Activated T-helper 2 cell treated with anti-CD3 and anti-CD28 coated beads, Interferon-gamma antibody, Interleukin-2, Interleukin-4, amounts not matched to agents 10 μg/mL and 5 μg/mL and 100 μg/mL, durations not matched to agents 14 hours and 24 hours and 36 hours (primary cell): ENCODE results near the gene TNFSF15. TPM values are rescaled to one million over a fixed set of nuclear protein-coding genes. Genes with fewer than 3 reads are reported as not detected.

ENCODE experiments used
- DNase-seq: peaks from one replicate; pipeline ENCODE4 v3.0.0; 2021; ENCODE audit warnings: low spot score
- H3K27ac Mint-ChIP-seq: one replicate; pipeline ENCODE4 v1.8.0; 2021; ENCODE audit warnings: mixed read lengths
- H3K27me3 Mint-ChIP-seq: one replicate; pipeline ENCODE4 v1.8.0; 2021; ENCODE audit warnings: low read depth, mixed read lengths
- H3K36me3 Mint-ChIP-seq: one replicate; pipeline ENCODE4 v1.8.0; 2021; ENCODE audit warnings: low read depth, mixed read lengths
- H3K4me1 Mint-ChIP-seq: one replicate; pipeline ENCODE4 v1.8.0; 2021; ENCODE audit warnings: low read depth, mixed read lengths
- H3K4me3 Mint-ChIP-seq: one replicate; pipeline ENCODE4 v1.8.0; 2021; ENCODE audit warnings: low read depth, mild to moderate bottlenecking, moderate library complexity, mixed read lengths
- H3K9me3 Mint-ChIP-seq: one replicate; pipeline ENCODE4 v1.8.0; 2021; ENCODE audit warnings: mixed read lengths
- intact Hi-C: fragments of 100-400 bp; cut with micrococcal nuclease; formaldehyde crosslinking; loops from one replicate; pipeline ENCODE4 v1.15.1; 2023
- total RNA-seq: library from RNA; stranded (reverse); gene quantifications from 2 replicates; pipeline ENCODE4 v1.2.3, GENCODE V29; 2022

The TNFSF15 gene
- total RNA-seq, 1 donor from 2014 or later = 0.25 TPM

DNA sequence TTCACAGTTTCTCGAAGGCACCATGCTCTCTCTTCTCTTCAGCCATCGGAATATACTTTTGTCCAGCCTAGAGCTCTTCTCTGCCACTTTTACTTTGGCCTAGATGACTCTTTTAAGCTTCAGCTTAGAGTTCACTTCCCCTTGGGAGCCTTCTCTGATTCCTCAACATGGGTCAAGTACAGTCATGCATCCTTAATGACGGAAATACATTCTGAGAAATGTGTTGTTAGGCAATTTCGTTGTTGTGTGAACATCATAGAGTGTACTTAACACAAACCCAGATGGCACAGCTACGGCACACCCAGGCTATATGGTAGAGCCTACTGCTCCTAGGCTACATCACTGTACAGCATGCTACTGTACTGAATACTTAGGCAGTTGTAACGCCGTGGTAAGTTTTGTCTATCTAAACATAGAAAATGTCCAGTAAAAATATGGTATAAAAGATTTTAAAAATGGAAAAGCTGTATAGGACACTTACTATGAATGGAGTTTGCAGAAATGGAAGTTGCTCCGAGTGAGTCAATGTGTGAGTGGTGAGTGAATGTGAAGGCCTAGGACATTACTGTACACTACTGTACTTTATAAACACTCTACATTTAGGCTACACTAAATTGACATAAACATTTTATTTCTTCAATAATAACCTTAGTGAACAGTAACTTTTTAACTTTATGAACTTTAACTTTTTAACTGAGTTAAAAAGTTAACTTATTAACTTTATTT, 15.1 kb upstream of the TNFSF15 start:
- H3K27me3 Mint-ChIP-seq = peaks cover 15% of the 10 kb centered on the region
- DNase-seq = no peak
- no peaks in the 10 kb centered on the region for H3K36me3 Mint-ChIP-seq

GRCh38 chr9:114818178-114818577, 12.3 kb upstream of the TNFSF15 start:
- H3K27ac Mint-ChIP-seq = no peak overlapping the region
- DNase-seq = no peak
- no peaks in the 10 kb centered on the region for H3K36me3 Mint-ChIP-seq
- intact Hi-C loops = no loop called here
- H3K4me1 Mint-ChIP-seq = peaks cover 16% of the 10 kb centered on the region
- H3K9me3 Mint-ChIP-seq = peaks cover 4% of the 10 kb centered on the region
- H3K27me3 Mint-ChIP-seq = peaks cover 21% of the 10 kb centered on the region
- H3K4me3 Mint-ChIP-seq = no peak overlapping the region

More for the DNA sequence above, 15.1 kb upstream of the TNFSF15 start:
- intact Hi-C loops = no loop called here
- Mint-ChIP-seq H3K27ac (no peak overlapping the region), H3K4me1 (peaks cover 7% of the 10 kb centered on the region), H3K4me3 (no peak overlapping the region), H3K9me3 (no peaks in the 10 kb centered on the region)

DNA sequence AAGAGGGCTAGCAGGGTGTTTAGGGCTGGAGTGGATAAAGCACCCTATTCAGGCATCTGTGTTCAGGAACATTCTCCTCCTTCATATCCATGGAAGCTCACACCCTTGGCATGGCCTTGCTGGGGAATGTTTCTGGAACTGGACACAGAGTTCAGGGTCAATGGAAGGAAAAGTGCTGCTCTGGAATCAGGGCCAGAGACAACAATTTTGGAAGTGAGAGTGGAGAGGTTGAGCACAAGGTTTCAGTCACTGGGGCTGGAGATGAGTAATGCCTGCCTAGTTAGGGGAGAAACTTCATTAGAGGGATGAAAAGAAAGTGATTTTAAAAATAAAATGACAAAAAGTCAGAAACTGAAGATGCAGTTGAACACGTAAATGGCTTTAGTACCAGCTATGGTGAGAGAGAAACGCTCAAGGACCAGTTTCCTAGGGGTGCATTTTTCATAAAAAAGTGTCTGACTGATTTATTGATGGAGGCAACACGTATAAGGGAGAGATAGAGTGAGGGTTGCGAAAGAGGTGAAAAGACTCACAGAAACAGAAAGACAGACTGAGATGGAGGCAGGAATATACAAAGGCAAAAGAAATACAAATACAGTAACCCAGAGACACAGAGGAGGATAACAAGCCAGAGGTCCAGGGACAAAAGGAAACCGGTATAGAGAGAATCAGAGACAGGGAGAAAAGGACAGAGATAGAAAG, 8.0 kb upstream of the TNFSF15 start:
- Mint-ChIP-seq H3K4me3 (no peak overlapping the region), H3K27ac (no peak overlapping the region), H3K27me3 (peaks cover 30% of the 10 kb centered on the region)

DNA sequence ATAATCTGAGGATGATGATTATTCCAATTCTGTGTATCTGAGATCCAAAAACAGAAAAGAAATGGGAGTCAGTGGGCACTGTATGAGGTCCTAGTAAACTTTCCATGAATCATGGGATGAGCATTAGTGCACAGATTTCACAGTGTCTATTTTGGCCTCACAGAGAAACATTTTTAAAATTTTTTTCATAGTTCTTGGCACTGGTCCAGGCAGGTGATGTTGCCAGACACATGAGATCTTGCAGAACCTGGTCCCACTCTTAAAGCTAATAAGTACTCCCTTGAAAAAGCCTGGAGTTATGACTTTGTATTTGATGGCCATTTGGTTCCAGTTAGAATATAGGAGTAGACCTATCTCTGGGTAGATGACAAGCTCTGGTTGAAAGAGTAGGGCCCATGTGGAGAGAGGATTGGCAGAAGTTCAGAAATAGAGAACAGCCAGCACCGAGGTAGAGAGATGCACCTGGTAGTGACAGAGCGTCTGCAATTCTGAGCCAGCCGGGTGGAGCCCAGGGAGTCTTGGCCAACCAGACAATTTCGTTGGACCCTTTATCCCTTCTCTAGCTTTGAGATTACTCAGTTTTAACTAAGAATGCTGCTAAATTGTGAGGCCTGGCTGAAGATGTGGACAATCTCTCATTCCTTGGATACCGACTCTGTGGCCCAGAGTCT, 6.3 kb upstream of the TNFSF15 start:
- Mint-ChIP-seq H3K36me3 (no peaks in the 10 kb centered on the region), H3K4me1 (peaks cover 11% of the 10 kb centered on the region), H3K27ac (no peak overlapping the region), H3K4me3 (no peak overlapping the region), H3K27me3 (peaks cover 40% of the 10 kb centered on the region), H3K9me3 (peaks cover 4% of the 10 kb centered on the region)
- DNase-seq = no peak
- intact Hi-C loops = no loop called here

More for the DNA sequence above, 8.0 kb upstream of the TNFSF15 start:
- Mint-ChIP-seq H3K36me3 (no peaks in the 10 kb centered on the region), H3K4me1 (peaks cover 8% of the 10 kb centered on the region), H3K9me3 (peaks cover 4% of the 10 kb centered on the region)
- DNase-seq = no peak
- intact Hi-C loops = no loop called here

DNA sequence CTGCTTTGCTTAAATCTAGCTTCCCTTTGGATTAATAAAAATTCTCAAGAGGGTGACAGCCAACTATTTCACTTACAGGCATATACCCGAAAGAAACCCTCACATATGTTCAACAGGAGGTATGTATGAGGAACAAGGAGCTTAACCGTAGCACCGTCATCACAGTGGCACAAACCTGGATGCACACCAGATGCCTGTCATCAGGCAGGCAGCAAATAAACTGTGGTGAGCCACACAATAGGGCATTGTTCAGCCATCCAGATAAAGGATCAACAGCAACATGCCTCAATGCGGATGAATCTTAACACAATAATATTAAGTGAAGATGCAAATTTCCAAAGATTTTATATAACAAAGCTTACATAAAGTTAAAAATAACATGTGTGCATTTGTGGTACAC, 5.5 kb upstream of the TNFSF15 start:
- intact Hi-C loops = no loop called here
- H3K27me3 Mint-ChIP-seq = peaks cover 37% of the 10 kb centered on the region
- DNase-seq = no peak
- H3K36me3 Mint-ChIP-seq = no peaks in the 10 kb centered on the region
- H3K9me3 Mint-ChIP-seq = peaks cover 4% of the 10 kb centered on the region
- H3K27ac Mint-ChIP-seq = no peak overlapping the region
- no peak overlapping the region for H3K4me3 Mint-ChIP-seq
- peaks cover 19% of the 10 kb centered on the region for H3K4me1 Mint-ChIP-seq

GRCh38 chr9:114810614-114811013, 4.8 kb upstream of the TNFSF15 start:
- Mint-ChIP-seq H3K9me3 (peaks cover 4% of the 10 kb centered on the region), H3K4me3 (no peak overlapping the region), H3K36me3 (no peaks in the 10 kb centered on the region), H3K4me1 (peaks cover 26% of the 10 kb centered on the region), H3K27ac (no peak overlapping the region), H3K27me3 (peaks cover 32% of the 10 kb centered on the region)
- no peak for DNase-seq
- intact Hi-C loops = no loop called here

DNA sequence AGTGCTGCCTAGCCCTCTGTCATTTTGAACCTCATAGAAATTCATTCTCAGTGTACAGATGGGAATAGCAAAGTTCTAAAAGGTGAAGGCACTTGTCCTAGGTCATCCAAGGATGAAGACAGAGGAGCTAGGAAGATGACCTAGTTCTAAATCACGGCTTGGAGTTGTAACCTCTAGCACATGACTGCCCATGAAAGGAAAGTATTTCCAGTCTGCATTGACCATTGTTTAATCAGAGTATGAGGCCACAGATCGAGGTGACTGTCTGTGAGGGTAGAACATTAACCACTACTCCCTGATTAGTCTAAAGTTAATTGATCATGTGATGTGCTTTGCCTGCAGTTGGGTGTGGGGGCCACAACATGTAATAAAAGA, 674 bp upstream of the TNFSF15 start:
- Mint-ChIP-seq H3K4me3 (peak overlapping the region; percentile 3), H3K27ac (no peak overlapping the region), H3K9me3 (no peaks in the 10 kb centered on the region), H3K36me3 (no peaks in the 10 kb centered on the region), H3K27me3 (peaks cover 35% of the 10 kb centered on the region), H3K4me1 (peaks cover 28% of the 10 kb centered on the region)
- no peak for DNase-seq
- intact Hi-C loops = loop anchor here (2.0 to 10.0 kb wide), 4 partner anchors 22 to 398 kb away; partner anchors contain the start of gene TEX48

- Mint-ChIP-seq H3K36me3 (no peaks in the 10 kb centered on the region), H3K4me3 (no peak overlapping the region), H3K27ac (no peak overlapping the region), H3K9me3 (no peaks in the 10 kb centered on the region), H3K27me3 (peaks cover 30% of the 10 kb centered on the region), H3K4me1 (peaks cover 28% of the 10 kb centered on the region)
- no peak for DNase-seq
- intact Hi-C loops = loop anchor here (10.0 kb wide), 1 partner anchor 400 kb away; no protein-coding TSS in a partner anchor
Observed at GRCh38 chr9:114804505-114804904, 1.3 kb downstream of the TNFSF15 start.

- H3K4me1 Mint-ChIP-seq = peaks cover 28% of the 10 kb centered on the region
- no peaks in the 10 kb centered on the region for H3K36me3 Mint-ChIP-seq
- no peak for DNase-seq
- no peaks in the 10 kb centered on the region for H3K9me3 Mint-ChIP-seq
- H3K27me3 Mint-ChIP-seq = peaks cover 25% of the 10 kb centered on the region
- no peak overlapping the region for H3K27ac Mint-ChIP-seq
- intact Hi-C loops = loop anchor here (10.0 kb wide), 1 partner anchor 401 kb away; no protein-coding TSS in a partner anchor
- H3K4me3 Mint-ChIP-seq = no peak overlapping the region
Observed at GRCh38 chr9:114803479-114804265, 2.2 kb downstream of the TNFSF15 start.

DNA sequence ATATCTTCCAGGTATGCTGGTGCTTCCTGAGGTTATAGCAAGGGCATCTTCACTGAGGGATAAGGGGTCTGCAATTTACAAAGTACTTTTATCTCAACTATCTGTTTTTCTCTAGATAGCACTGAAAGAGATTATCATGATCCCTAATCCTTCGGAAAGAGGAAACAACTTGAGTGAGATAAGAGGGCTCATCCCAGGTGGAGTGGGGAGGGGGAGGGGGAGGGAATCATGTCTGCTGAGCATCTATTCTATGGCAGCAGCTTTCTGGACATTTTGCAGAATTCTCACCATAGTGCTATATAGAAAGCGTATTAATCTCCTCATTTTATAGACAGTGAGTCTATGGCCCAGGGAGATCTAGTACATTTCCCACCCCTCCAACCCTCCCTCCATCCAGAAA, 5.9 kb downstream of the TNFSF15 start:
- intact Hi-C loops = loop anchor here (10.0 kb wide), 1 partner anchor 405 kb away; no protein-coding TSS in a partner anchor
- Mint-ChIP-seq H3K4me3 (no peak overlapping the region), H3K27ac (no peak overlapping the region), H3K27me3 (peaks cover 27% of the 10 kb centered on the region), H3K36me3 (no peaks in the 10 kb centered on the region), H3K9me3 (no peaks in the 10 kb centered on the region), H3K4me1 (peaks cover 7% of the 10 kb centered on the region)
- no peak for DNase-seq

DNA sequence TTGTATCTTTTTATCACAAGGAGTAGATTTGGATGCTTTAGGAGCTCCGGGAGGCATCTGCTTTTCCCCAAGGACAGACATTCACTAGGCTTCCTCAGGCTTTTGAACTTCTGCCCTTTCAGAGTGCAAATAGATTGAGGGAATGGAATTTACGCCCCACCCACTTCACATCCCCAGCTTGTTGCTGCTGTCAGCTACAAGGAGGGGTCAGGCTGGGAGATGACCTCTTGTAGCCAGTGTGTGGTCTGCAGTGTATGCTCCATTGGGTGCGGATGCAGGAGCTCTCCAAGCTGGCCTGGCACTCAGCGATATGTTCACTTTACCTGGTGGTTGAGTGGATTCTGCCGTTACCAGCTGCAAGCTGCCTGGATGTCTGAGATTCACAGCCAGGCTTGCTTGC, 6.4 kb downstream of the TNFSF15 start:
- H3K27ac Mint-ChIP-seq = no peak overlapping the region
- intact Hi-C loops = no loop called here
- no peak overlapping the region for H3K4me3 Mint-ChIP-seq
- no peaks in the 10 kb centered on the region for H3K36me3 Mint-ChIP-seq
- peaks cover 7% of the 10 kb centered on the region for H3K4me1 Mint-ChIP-seq
- H3K9me3 Mint-ChIP-seq = no peaks in the 10 kb centered on the region
- H3K27me3 Mint-ChIP-seq = peaks cover 30% of the 10 kb centered on the region
- DNase-seq = no peak

DNA sequence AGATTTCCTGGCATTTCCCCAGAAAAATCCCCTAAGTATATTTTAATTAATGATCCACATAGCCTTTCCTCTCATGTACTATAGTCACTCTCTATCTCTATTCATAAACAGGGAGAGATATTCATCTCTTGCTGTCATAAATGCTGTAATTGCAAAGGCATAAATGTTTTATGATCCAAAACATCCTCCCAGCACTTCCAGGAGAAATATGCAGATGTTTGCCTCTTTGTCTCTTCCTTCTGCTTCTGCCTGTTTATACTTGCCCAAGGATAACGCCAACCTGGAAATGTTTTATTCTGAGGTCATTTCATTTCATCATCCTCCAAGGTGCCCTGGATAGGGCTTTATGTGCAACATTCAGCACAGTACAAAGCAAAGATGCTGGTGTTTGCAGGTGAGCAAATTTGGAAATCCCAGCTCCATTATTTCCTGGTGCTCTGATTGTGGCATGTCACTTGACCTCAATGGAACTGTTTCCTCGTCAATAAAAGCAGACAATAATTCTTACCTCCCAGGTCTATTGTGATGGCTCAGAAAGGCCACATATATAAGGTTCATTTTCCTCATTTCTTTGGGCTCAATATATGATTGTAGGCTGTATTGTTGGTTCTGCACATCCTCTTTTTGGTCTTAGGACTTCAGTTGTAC, 6.9 kb downstream of the TNFSF15 start:
- no peak overlapping the region for H3K4me3 Mint-ChIP-seq
- H3K9me3 Mint-ChIP-seq = no peaks in the 10 kb centered on the region
- intact Hi-C loops = no loop called here
- H3K4me1 Mint-ChIP-seq = peaks cover 4% of the 10 kb centered on the region
- H3K36me3 Mint-ChIP-seq = no peaks in the 10 kb centered on the region
- no peak overlapping the region for H3K27ac Mint-ChIP-seq
- DNase-seq = no peak
- H3K27me3 Mint-ChIP-seq = peaks cover 29% of the 10 kb centered on the region
